GM12872 (cell line): ENCODE results near the gene SPATA13.

ENCODE experiments used
- CTCF ChIP-seq: IDR thresholded peaks from 3 replicates; pipeline ENCODE4 v1.5.1; 2011; ENCODE audit warnings: low read depth, mild to moderate bottlenecking, low read length, moderate library complexity; ENCODE audit not compliant: insufficient read depth

Gene SPATA13

DNA sequence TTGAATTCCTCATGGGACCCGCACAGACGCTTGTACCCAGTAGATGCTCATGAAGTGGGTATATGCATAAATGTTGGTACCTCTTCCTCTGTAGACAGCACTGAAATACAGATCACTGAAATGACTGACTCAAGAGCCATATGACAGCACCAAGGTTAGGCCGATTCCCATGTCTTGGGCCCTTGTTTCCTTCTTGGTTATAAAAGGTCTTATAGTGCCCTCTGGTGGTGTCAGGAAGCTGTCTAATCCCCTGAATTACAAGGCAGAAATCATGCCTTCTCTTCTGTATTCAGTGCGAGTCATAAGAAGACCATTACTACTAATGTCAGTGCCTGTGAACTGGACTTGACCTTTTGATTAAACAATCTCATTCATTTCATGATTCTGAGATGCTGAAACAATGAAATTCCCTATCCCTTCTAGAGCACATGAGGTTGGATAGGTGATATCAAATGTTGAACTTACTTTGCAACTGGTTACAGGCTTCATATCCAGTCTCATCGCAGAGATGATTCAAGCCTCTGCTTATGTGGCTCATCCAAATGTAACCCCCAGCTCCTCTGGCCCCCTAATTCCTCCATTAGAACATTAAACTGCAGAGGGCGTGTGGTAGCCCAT is 59.7 kb downstream of the SPATA13 start:
- TF ChIP-seq CTCF = peak; percentile 64

DNA sequence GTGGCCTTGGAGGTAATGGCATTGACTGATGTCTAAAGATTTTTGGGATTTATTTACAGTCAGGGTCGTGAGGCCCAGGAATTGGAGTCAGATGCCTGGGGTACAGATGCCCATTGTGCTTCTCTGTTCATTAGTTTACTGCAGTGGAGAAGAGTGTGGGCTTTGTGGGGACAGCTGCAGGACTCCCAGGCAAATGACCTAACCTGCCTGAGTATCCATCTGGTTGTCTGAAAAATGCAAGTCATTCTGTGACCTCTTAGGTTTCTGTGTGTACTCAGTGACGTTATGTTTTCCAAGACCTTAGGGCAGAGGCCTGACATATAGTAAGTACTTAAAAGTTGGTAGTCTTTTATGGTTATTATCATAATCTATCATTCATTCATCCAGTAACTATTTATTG is 60.5 kb downstream of the SPATA13 start:
- TF ChIP-seq CTCF = no peak

DNA sequence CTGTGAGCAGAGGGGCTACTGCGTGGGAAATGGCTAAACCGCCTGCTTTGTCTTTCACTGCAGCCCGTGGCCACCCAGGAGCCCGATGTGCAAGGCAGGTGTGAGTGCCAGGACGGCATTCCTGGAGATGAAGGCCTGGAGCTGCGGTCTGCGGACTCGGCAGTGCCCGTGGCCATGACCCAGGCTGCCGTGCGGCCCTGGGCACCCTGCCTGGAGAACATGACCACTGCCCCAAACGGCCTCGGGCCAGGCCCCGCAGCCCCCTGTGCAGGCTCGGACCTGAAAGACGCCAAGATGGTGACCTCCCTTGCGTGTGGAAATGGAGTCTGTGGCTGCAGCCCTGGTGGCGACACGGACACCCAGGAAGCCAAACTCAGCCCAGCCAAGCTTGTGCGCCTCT is 62.2 kb downstream of the SPATA13 start:
- TF ChIP-seq CTCF = no peak

- no peak for TF ChIP-seq CTCF
These were observed 63.1 kb downstream of the SPATA13 start for GRCh38 chr13:24223341-24224231.

- TF ChIP-seq CTCF = no peak
These were observed 63.7 kb downstream of the SPATA13 start for GRCh38 chr13:24224232-24224680.

GRCh38 chr13:24225062-24225461 is 64.5 kb downstream of the SPATA13 start:
- no peak for TF ChIP-seq CTCF

GRCh38 chr13:24225930-24226329 is 65.4 kb downstream of the SPATA13 start:
- no peak for TF ChIP-seq CTCF
